Measurements from ENCODE around the gene E2F6.
A peak's percentile ranks its signal among the peaks of the same experiment; 100 is the strongest.

The E2F6 gene

DNA sequence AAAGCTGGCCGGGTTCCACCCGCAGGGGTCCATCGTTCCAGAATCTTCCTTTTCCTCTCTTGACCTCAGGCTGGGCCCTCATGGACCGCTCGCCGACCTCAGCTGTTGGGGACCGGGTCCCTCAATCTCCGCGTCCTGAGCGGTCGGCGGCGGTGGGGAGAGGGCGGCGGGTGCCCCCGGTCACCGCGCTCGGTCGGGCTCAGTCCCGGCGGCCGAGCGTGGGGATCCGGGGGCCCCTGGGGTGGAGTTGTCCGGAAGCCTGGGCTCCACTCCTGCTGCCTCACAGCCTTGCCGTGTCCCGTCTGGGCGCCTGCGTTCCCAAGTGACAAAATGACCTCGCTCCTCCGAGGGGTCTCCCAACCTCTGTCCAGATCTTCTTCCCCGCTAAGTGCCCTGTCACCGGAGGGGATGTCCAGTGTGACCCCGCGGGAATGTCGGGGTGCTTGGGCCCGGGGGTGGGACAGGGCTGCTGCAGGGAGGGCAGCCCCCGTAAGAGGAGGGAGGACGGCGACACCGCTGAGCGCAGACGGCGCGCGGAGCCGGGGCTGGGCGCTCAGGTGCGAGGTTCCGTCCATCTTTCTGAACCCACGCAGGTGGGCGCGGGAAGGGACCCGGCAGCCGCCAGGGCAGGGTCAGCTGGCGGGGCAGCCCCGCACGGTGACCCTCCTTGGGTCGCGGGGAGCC is 16.0 kb upstream of the E2F6 start:
- H2AFZ ChIP-seq = peak overlapping the region; percentile 90
- no peaks in the 10 kb centered on the region for H3K27me3 ChIP-seq (ENCODE audit: control insufficient read depth, insufficient read depth, low read length)
- peak overlapping the region; percentile 90 for H3K4me2 ChIP-seq (ENCODE audit: low read length)
- TF ChIP-seq, protein P1, sequence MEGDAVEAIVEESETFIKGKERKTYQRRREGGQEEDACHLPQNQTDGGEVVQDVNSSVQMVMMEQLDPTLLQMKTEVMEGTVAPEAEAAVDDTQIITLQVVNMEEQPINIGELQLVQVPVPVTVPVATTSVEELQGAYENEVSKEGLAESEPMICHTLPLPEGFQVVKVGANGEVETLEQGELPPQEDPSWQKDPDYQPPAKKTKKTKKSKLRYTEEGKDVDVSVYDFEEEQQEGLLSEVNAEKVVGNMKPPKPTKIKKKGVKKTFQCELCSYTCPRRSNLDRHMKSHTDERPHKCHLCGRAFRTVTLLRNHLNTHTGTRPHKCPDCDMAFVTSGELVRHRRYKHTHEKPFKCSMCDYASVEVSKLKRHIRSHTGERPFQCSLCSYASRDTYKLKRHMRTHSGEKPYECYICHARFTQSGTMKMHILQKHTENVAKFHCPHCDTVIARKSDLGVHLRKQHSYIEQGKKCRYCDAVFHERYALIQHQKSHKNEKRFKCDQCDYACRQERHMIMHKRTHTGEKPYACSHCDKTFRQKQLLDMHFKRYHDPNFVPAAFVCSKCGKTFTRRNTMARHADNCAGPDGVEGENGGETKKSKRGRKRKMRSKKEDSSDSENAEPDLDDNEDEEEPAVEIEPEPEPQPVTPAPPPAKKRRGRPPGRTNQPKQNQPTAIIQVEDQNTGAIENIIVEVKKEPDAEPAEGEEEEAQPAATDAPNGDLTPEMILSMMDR (IDR thresholded peaks at IDR 0.05) = no peak
- H3K9me3 ChIP-seq (ENCODE audit: control insufficient read depth, low read length) = no peaks in the 10 kb centered on the region
- no peaks in the 10 kb centered on the region for H3K79me2 ChIP-seq
- no peaks in the 10 kb centered on the region for H3K4me1 ChIP-seq
- no peak overlapping the region for H3K27ac ChIP-seq
- H3K36me3 ChIP-seq (ENCODE audit: control insufficient read depth, insufficient read depth, low read length) = no peaks in the 10 kb centered on the region
- no peak overlapping the region for H3K9ac ChIP-seq
- no peak overlapping the region for H3K4me3 ChIP-seq (ENCODE audit: low read depth, low read length)

DNA sequence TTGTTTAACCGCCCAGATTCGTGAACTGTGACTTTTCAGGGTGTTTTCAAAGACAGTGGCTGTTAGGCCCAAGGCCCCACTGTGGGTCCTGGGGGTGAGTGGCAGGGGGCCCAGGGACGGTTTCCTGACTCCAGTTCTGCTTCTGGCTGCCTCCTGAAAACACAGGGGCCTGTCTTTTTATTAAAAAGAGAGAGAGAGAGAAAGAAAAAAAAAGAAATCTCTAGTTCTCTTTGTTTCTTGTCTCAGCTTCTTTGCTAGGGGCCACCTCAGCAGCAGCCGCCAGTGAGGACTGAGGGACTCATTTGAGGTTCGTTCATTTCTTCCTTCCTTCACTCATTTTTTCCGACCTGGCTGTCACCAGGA is 15.4 kb upstream of the E2F6 start:
- no peak overlapping the region for H2AFZ ChIP-seq
- H3K4me1 ChIP-seq = no peaks in the 10 kb centered on the region
- no peaks in the 10 kb centered on the region for H3K27me3 ChIP-seq (ENCODE audit: control insufficient read depth, insufficient read depth, low read length)
- H3K9me3 ChIP-seq (ENCODE audit: control insufficient read depth, low read length) = no peaks in the 10 kb centered on the region
- no peak overlapping the region for H3K4me2 ChIP-seq (ENCODE audit: low read length)
- TF ChIP-seq, protein P1 (IDR thresholded peaks at IDR 0.05) = no peak
- H3K4me3 ChIP-seq (ENCODE audit: low read depth, low read length) = no peak overlapping the region
- H3K79me2 ChIP-seq = no peaks in the 10 kb centered on the region
- no peak overlapping the region for H3K9ac ChIP-seq
- H3K27ac ChIP-seq = no peak overlapping the region
- no peaks in the 10 kb centered on the region for H3K36me3 ChIP-seq (ENCODE audit: control insufficient read depth, insufficient read depth, low read length)

DNA sequence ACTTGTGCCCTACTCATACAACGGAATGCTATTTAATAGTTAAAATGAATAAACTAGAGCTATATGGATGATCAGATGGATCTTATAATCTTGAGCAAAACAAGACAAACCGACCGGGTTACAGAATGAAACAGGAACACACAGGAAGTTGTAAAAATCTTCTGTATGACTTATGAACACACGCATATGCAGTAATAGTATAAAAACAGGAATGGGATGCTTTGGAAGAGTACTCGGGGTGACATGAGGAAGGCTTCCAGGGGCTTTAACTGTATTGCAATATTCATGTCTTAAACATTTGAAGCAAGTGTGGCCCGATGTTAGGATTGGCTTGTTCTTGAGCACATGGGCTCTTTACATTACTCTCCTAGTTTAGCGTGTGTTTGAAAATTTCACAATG is 14.9 kb upstream of the E2F6 start:
- Histone ChIP-seq H3K27me3 (ENCODE audit: control insufficient read depth, insufficient read depth, low read length) (no peaks in the 10 kb centered on the region), H2AFZ (no peak overlapping the region), H3K4me3 (ENCODE audit: low read depth, low read length) (no peak overlapping the region), H3K27ac (no peak overlapping the region), H3K4me1 (no peaks in the 10 kb centered on the region), H3K9me3 (ENCODE audit: control insufficient read depth, low read length) (no peaks in the 10 kb centered on the region), H3K36me3 (ENCODE audit: control insufficient read depth, insufficient read depth, low read length) (no peaks in the 10 kb centered on the region), H3K9ac (no peak overlapping the region), H3K4me2 (ENCODE audit: low read length) (no peak overlapping the region), H3K79me2 (no peaks in the 10 kb centered on the region)
- TF ChIP-seq, protein P1 (IDR thresholded peaks at IDR 0.05) = no peak

DNA sequence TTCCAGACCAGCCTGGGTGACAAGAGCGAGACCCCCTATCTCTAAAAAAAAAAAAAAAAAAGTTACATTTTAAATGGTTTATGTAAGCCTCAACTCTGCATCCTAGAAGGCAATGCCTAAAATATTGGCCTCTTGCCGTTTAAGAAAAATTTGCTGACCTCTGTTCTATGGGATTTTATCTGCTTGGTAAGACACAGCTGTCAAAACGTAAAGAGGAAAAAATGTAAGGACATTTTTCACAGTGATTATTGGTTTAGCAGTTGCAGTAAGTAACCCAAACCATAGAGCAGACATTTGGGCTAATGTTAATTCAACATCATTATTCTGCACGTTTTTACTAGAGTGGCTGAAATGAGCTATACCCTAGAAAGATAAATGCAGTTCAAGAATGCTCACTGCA is 14.4 kb upstream of the E2F6 start:
- Histone ChIP-seq H3K9me3 (ENCODE audit: control insufficient read depth, low read length) (no peaks in the 10 kb centered on the region), H3K27ac (no peak overlapping the region), H3K4me2 (ENCODE audit: low read length) (no peak overlapping the region), H3K27me3 (ENCODE audit: control insufficient read depth, insufficient read depth, low read length) (no peaks in the 10 kb centered on the region), H3K36me3 (ENCODE audit: control insufficient read depth, insufficient read depth, low read length) (no peaks in the 10 kb centered on the region), H3K9ac (no peak overlapping the region), H2AFZ (no peak overlapping the region), H3K79me2 (no peaks in the 10 kb centered on the region), H3K4me1 (no peaks in the 10 kb centered on the region), H3K4me3 (ENCODE audit: low read depth, low read length) (no peak overlapping the region)
- TF ChIP-seq, protein P1 (IDR thresholded peaks at IDR 0.05) = no peak

DNA sequence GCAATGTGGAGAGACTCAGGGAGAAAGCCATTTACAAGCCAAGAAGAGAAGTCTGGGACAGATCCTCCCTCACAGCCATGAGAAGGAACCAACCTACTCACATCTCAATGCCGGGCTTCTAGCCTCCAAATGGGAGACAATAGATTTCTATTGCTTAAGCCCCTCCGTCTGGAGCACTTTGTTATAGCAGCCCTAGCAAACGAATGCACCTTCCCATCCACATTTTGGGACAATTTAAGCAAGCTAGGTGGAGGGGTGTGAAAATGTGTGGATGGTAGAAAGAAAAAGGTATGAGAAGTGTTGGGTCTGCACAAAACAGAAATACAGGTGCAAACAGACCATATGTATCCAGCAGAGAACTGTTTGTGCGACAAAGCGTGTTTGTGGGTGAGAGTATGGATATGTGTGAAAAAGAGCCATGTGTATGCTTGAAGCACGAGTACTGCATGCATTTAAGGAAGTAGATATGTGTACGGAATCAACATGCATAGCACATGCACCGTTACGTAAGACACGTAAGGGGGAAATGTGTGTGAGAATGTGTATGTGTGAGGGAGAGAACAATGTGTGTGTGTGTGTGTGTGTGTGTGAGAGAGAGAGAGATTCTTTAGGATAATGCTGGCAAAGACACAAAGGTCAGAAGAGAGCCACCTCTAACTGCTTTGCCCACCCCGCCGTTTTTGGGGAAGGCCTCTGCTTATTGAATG is 13.1 kb upstream of the E2F6 start:
- TF ChIP-seq, protein P1 (IDR thresholded peaks at IDR 0.05) = no peak
- Histone ChIP-seq H3K79me2 (no peaks in the 10 kb centered on the region), H3K4me2 (ENCODE audit: low read length) (no peak overlapping the region), H3K9ac (no peak overlapping the region), H3K36me3 (ENCODE audit: control insufficient read depth, insufficient read depth, low read length) (no peaks in the 10 kb centered on the region), H3K4me1 (no peaks in the 10 kb centered on the region), H2AFZ (no peak overlapping the region), H3K9me3 (ENCODE audit: control insufficient read depth, low read length) (no peaks in the 10 kb centered on the region), H3K4me3 (ENCODE audit: low read depth, low read length) (no peak overlapping the region), H3K27ac (no peak overlapping the region), H3K27me3 (ENCODE audit: control insufficient read depth, insufficient read depth, low read length) (no peaks in the 10 kb centered on the region)
